GM12891 (cell line): ENCODE data around the gene OGFRL1.

Source experiments
- POLR2A ChIP-seq: IDR thresholded peaks from 2 replicates; pipeline ENCODE4 v1.6.1; 2011; ENCODE audit warnings: low read depth, low read length, control low read depth
- POLR2AphosphoS5 ChIP-seq: IDR thresholded peaks from 2 replicates; pipeline ENCODE4 v1.6.1; 2011; ENCODE audit warnings: low read depth, low read length, control low read depth
- POU2F2 ChIP-seq: IDR thresholded peaks from 2 replicates; pipeline ENCODE4 v1.6.1; 2011; ENCODE audit warnings: low read depth, mild to moderate bottlenecking, control low read depth, low read length, moderate library complexity
- SPI1 ChIP-seq: IDR thresholded peaks from 2 replicates; pipeline ENCODE4 v1.6.1; 2011; ENCODE audit warnings: low read depth, low read length, control low read depth
- TAF1 ChIP-seq: IDR thresholded peaks from 2 replicates; pipeline ENCODE4 v1.6.1; 2011; ENCODE audit warnings: low read depth, low read length, control low read depth

DNA sequence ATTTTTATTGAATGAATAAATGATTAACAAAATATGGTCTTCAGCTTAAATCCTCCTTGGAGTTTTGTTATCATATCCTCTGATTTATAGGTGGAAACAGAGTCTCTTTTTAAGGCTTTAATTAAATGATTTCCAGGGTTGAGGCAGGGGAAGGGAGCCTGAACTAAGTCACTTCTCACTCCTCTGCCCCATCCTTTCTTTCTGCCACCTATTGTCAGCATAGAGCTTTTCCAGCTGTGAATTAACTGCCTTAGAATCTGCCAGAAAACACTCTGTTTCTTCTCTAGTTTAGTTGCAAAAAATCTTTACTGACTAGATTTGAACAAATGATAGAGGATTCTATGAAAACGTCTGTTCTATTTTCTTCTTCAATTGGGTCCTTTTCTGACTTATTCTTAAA, 9.8 kb downstream of the OGFRL1 start:
- TF ChIP-seq POLR2A (no peak), TAF1 (no peak), POU2F2 (no peak), SPI1 (no peak), POLR2AphosphoS5 (no peak)
